A673 (cell line): ENCODE results near the gene MYLK.

Source experiments
- EZH2 ChIP-seq: fragments of 200-600 bp; sonication (generic); IDR thresholded peaks from 2 replicates; pipeline ENCODE4 v1.6.1; 2017; ENCODE audit warnings: borderline replicate concordance, low read depth, mild to moderate bottlenecking, mixed read lengths, antibody characterized with exemption, low read length; ENCODE audit not compliant: poor library complexity, severe bottlenecking
- TF ChIP-seq, protein P1 (sequence below): fragments of 300-800, 200-600 bp; sonication (generic); conservative IDR thresholded peaks from 2 replicates; pipeline ENCODE4 v1.5.1; 2017; ENCODE audit warnings: low read depth, mild to moderate bottlenecking, antibody characterized with exemption, low read length, moderate library complexity, mixed read lengths

DNA sequence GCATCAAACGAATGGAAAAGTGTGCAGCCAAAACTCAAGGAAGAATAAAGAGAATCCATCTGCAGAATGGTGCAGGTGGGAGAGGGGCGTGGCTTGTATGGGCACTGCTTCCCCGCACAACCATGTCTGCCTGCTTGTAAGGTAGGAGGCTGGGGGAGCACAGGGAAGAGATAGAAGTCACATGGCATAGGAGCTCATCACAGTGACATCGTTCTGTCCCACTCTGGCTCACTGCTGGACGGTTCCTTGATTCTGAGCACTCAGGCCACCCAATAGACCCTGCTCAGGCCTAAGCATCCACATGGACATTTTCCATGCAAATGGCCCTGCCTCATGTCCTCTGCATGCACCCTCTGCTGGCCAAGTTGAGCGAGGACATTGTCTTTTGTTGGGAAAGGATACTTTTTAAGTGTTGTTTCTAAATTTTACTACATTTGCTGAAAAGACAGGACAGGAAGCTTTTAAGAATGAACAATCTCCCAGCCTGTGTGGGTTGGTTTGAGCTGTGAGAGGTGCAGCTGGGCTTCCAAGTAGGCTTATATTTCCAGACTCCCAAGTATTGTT is 3.1 kb downstream of the MYLK start:
- TF ChIP-seq EZH2 = no peak
- TF ChIP-seq, protein P1, sequence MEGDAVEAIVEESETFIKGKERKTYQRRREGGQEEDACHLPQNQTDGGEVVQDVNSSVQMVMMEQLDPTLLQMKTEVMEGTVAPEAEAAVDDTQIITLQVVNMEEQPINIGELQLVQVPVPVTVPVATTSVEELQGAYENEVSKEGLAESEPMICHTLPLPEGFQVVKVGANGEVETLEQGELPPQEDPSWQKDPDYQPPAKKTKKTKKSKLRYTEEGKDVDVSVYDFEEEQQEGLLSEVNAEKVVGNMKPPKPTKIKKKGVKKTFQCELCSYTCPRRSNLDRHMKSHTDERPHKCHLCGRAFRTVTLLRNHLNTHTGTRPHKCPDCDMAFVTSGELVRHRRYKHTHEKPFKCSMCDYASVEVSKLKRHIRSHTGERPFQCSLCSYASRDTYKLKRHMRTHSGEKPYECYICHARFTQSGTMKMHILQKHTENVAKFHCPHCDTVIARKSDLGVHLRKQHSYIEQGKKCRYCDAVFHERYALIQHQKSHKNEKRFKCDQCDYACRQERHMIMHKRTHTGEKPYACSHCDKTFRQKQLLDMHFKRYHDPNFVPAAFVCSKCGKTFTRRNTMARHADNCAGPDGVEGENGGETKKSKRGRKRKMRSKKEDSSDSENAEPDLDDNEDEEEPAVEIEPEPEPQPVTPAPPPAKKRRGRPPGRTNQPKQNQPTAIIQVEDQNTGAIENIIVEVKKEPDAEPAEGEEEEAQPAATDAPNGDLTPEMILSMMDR = peak; percentile 62
